Stimulated activated effector memory CD8-positive, alpha-beta T cell treated with anti-CD3 and anti-CD28 coated beads, Interleukin-12 subunit alpha, Interleukin-12 subunit beta, amount 100 ng/mL, for 72 hours (primary cell): Measurements from ENCODE around the gene MROH9.
"Not testable (repeated sequence)": the region's sequence is repeated elsewhere in the genome, so short reads cannot be mapped to it uniquely, and the experiment has no call there.

ENCODE experiments used
- ATAC-seq: fragments of 150-1000 bp; cut with Tn5 transposase; 2 replicates; pipeline ENCODE4 v1.10.0; 2021
- DNase-seq, 2 donors: peaks; one replicate each; pipeline ENCODE4 v3.0.0; 2021 to 2022; ENCODE audit warnings: low spot score in 2 of 2
- H3K27ac Mint-ChIP-seq: one replicate; pipeline ENCODE4 v1.8.0; 2022; ENCODE audit warnings: mild to moderate bottlenecking, mixed read lengths
- H3K36me3 Mint-ChIP-seq: one replicate; pipeline ENCODE4 v1.8.0; 2022; ENCODE audit warnings: mild to moderate bottlenecking, mixed read lengths
- H3K4me1 Mint-ChIP-seq: one replicate; pipeline ENCODE4 v1.8.0; 2022; ENCODE audit warnings: mixed read lengths
- H3K4me3 Mint-ChIP-seq: one replicate; pipeline ENCODE4 v1.8.0; 2022; ENCODE audit warnings: mild to moderate bottlenecking, mixed read lengths
- H3K9me3 Mint-ChIP-seq: one replicate; pipeline ENCODE4 v1.8.0; 2022; ENCODE audit warnings: mixed read lengths

The MROH9 gene

DNA sequence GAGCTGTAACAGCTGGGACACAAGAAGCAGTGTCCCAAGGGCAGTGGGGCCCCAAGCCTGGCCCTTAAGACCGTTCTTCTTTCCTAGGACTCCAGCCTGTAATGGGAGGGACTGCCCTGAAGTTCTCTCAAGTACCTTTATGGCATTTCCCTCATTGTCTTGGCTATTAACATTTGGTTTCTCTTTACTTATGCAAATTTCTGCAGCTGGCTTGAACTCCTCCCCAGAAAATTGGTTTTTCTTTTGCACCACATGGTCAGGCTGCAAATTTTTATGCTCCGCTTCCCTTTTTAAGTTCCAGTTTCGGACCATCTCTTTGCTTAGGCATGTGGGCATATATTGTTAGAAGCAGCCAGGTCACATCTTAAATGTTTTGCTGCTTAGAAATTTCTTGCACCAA, 3.1 kb upstream of the MROH9 start:
- Mint-ChIP-seq H3K4me3 (no peak overlapping the region), H3K4me1 (no peaks in the 10 kb centered on the region), H3K27ac (no peak overlapping the region), H3K9me3 (no peaks in the 10 kb centered on the region), H3K36me3 (no peaks in the 10 kb centered on the region)
- DNase-seq (no peak), ATAC-seq (no peak)

GRCh38 chr1:170938281-170938680, 2.9 kb downstream of the MROH9 start:
- H3K27ac Mint-ChIP-seq = no peak overlapping the region
- no peaks in the 10 kb centered on the region for H3K9me3 Mint-ChIP-seq
- no peaks in the 10 kb centered on the region for H3K4me1 Mint-ChIP-seq

DNA sequence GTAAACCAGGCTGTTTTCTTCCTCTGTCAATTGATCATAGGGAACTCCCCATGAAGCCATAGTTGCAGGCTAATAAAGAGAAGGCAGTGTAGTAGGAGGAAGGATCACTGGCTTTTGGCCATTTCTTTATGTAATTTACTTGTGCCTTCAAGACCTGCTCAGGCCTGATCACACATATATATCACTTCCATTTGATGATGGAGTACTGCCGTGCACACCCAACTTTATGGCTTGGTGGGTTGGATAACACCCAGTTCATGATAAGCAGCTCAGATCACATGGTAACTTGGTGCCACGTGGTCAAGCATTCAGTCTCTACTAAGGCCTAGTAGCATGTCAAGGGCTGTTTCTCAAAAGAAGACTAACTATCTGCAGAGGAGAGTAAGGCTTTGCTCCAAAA, 4.1 kb downstream of the MROH9 start:
- ATAC-seq (no peak), DNase-seq (no peak)
- Mint-ChIP-seq H3K4me3 (no peak overlapping the region), H3K4me1 (no peaks in the 10 kb centered on the region), H3K27ac (no peak overlapping the region), H3K9me3 (no peaks in the 10 kb centered on the region), H3K36me3 (no peaks in the 10 kb centered on the region)

More at GRCh38 chr1:170938281-170938680, 2.9 kb downstream of the MROH9 start:
- ATAC-seq (no peak), DNase-seq (no peak)
- Mint-ChIP-seq H3K36me3 (no peaks in the 10 kb centered on the region), H3K4me3 (no peak overlapping the region)

GRCh38 chr1:170951744-170952143, 16.4 kb downstream of the MROH9 start:
- H3K27ac Mint-ChIP-seq, H3K36me3 Mint-ChIP-seq, H3K4me1 Mint-ChIP-seq, H3K4me3 Mint-ChIP-seq, ATAC-seq, DNase-seq, H3K9me3 Mint-ChIP-seq: not testable (repeated sequence)

GRCh38 chr1:170959385-170959784, 24.1 kb downstream of the MROH9 start:
- no peak overlapping the region for H3K4me3 Mint-ChIP-seq
- ATAC-seq = no peak
- no peaks in the 10 kb centered on the region for H3K36me3 Mint-ChIP-seq
- no peak for DNase-seq
- no peaks in the 10 kb centered on the region for H3K4me1 Mint-ChIP-seq
- H3K9me3 Mint-ChIP-seq = no peaks in the 10 kb centered on the region
- H3K27ac Mint-ChIP-seq = no peak overlapping the region

DNA sequence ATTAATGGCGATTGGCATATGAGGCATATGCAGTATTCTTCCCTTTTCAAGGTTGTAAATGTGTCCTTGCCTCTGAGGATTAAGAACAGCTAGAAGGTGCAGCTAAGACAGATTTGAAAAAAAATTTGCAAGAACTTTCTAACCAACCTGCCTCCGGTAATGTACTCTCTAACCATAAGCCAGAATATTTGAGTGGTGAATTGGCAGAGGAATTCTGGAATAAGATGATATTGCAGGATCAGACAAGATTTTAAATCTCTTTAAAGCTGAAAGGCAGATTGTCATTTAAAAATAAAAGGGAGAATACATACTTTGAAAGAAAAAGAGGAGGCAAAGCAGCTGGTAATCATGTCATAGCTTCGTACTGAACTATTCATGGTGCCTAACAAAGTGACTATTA, 29.2 kb downstream of the MROH9 start:
- Mint-ChIP-seq H3K27ac (no peak overlapping the region), H3K36me3 (no peaks in the 10 kb centered on the region), H3K4me1 (no peaks in the 10 kb centered on the region), H3K9me3 (no peaks in the 10 kb centered on the region), H3K4me3 (no peak overlapping the region)
- DNase-seq = no peak
- no peak for ATAC-seq

DNA sequence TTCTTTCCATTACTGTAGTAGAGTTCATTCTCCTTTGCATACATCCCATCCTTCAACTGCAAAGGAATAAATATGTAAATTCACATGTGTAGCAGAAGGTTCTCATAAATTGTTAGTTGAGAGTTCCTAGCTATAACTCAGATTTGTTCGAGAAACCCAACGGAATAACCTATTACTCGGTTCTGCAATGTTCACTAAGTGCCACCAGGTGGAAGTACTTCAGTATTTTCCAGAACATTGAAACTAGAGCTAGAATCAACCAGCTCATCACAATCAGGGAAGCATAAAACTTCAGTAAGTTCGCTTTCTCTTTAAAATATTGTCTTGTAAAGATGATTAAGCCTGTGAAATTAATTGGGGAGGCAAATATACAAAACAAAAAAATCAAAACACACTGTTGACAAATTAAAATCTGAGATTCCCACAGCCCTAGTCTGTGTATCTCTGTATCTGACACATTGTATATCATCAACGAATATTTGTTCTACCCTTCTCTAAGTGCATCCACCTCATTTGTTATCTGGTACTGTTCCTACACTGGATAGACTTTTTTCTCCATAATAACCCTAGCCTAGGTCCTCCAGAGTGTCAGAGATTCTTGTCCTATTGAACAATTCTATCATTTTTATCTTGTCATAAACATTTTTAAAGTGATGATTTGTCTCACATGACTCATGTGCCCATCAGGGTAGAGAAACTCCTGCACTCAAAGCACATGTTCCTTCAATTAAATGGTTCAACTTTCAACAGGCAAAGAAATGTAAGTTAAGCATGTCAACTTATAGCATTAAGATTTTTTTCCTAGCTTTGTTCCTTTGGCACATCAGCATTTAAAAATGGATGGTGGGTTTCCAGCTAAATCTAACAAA, 31.9 kb downstream of the MROH9 start:
- no peaks in the 10 kb centered on the region for H3K4me1 Mint-ChIP-seq
- no peak overlapping the region for H3K4me3 Mint-ChIP-seq
- no peaks in the 10 kb centered on the region for H3K36me3 Mint-ChIP-seq
- no peak for ATAC-seq
- H3K27ac Mint-ChIP-seq = no peak overlapping the region
- no peaks in the 10 kb centered on the region for H3K9me3 Mint-ChIP-seq
- DNase-seq = no peak

- H3K4me1 Mint-ChIP-seq = no peaks in the 10 kb centered on the region
- no peak overlapping the region for H3K4me3 Mint-ChIP-seq
- H3K9me3 Mint-ChIP-seq = no peaks in the 10 kb centered on the region
- DNase-seq = no peak
- no peak overlapping the region for H3K27ac Mint-ChIP-seq
- ATAC-seq = no peak
- H3K36me3 Mint-ChIP-seq = no peaks in the 10 kb centered on the region
Observed at GRCh38 chr1:170970256-170970655, 34.9 kb downstream of the MROH9 start.

GRCh38 chr1:170978371-170978910, 43.1 kb downstream of the MROH9 start:
- H3K27ac Mint-ChIP-seq = no peak overlapping the region
- H3K9me3 Mint-ChIP-seq = peaks cover 5% of the 10 kb centered on the region
- no peaks in the 10 kb centered on the region for H3K36me3 Mint-ChIP-seq
- DNase-seq (no peak), ATAC-seq (no peak)
- H3K4me1 Mint-ChIP-seq = no peaks in the 10 kb centered on the region
- H3K4me3 Mint-ChIP-seq = no peak overlapping the region

GRCh38 chr1:170985406-170985805, 50.1 kb downstream of the MROH9 start:
- no peak for DNase-seq
- no peak for ATAC-seq
- H3K27ac Mint-ChIP-seq = no peak overlapping the region
- H3K36me3 Mint-ChIP-seq = no peaks in the 10 kb centered on the region
- H3K4me3 Mint-ChIP-seq = no peak overlapping the region
- no peaks in the 10 kb centered on the region for H3K4me1 Mint-ChIP-seq
- no peaks in the 10 kb centered on the region for H3K9me3 Mint-ChIP-seq

DNA sequence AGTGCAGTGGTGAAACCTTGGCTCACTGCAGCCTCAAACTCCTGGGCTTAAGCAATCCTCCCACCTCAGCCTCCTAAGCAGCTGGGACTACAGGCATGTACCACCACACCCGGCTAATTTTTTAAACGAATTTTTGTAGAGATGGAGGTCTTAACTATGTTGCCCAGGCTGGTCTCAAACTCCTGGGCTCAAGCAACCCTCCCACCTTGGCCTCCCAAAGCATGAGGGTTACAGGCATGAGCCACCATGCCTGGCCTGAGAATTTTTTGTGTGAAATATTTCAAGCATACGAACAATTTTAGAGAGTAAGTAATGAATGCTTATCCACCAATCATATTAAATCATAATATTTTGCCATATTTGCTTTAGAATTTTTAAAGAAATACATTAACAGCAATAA, 51.6 kb downstream of the MROH9 start:
- H3K36me3 Mint-ChIP-seq = no peaks in the 10 kb centered on the region
- H3K4me3 Mint-ChIP-seq = no peak overlapping the region
- H3K4me1 Mint-ChIP-seq = no peaks in the 10 kb centered on the region
- DNase-seq (no peak), ATAC-seq (no peak)
- no peak overlapping the region for H3K27ac Mint-ChIP-seq
- H3K9me3 Mint-ChIP-seq = no peaks in the 10 kb centered on the region

GRCh38 chr1:170987424-170987823, 52.1 kb downstream of the MROH9 start:
- H3K27ac Mint-ChIP-seq = no peak overlapping the region

GRCh38 chr1:170993151-170993550, 57.8 kb downstream of the MROH9 start:
- Mint-ChIP-seq H3K4me1 (no peaks in the 10 kb centered on the region), H3K27ac (no peak overlapping the region), H3K36me3 (no peaks in the 10 kb centered on the region), H3K4me3 (no peak overlapping the region), H3K9me3 (no peaks in the 10 kb centered on the region)
- DNase-seq (no peak), ATAC-seq (no peak)

More at GRCh38 chr1:170987424-170987823, 52.1 kb downstream of the MROH9 start:
- no peaks in the 10 kb centered on the region for H3K36me3 Mint-ChIP-seq
- no peaks in the 10 kb centered on the region for H3K9me3 Mint-ChIP-seq
- DNase-seq (no peak), ATAC-seq (no peak)
- H3K4me3 Mint-ChIP-seq = no peak overlapping the region
- H3K4me1 Mint-ChIP-seq = no peaks in the 10 kb centered on the region

GRCh38 chr1:170993717-170994116, 58.4 kb downstream of the MROH9 start:
- ATAC-seq = no peak
- Mint-ChIP-seq H3K27ac (no peak overlapping the region), H3K4me1 (no peaks in the 10 kb centered on the region), H3K4me3 (no peak overlapping the region), H3K36me3 (no peaks in the 10 kb centered on the region), H3K9me3 (no peaks in the 10 kb centered on the region)
- DNase-seq = no peak

GRCh38 chr1:171014880-171015279, 79.5 kb downstream of the MROH9 start:
- DNase-seq (no peak), ATAC-seq (no peak)
- no peaks in the 10 kb centered on the region for H3K4me1 Mint-ChIP-seq
- no peaks in the 10 kb centered on the region for H3K36me3 Mint-ChIP-seq
- no peak overlapping the region for H3K27ac Mint-ChIP-seq
- peaks cover 3% of the 10 kb centered on the region for H3K9me3 Mint-ChIP-seq
- H3K4me3 Mint-ChIP-seq = no peak overlapping the region

GRCh38 chr1:171017426-171017825, 82.1 kb downstream of the MROH9 start:
- H3K36me3 Mint-ChIP-seq = no peaks in the 10 kb centered on the region
- DNase-seq (no peak), ATAC-seq (no peak)
- H3K9me3 Mint-ChIP-seq = peaks cover 5% of the 10 kb centered on the region
- no peak overlapping the region for H3K4me3 Mint-ChIP-seq
- H3K27ac Mint-ChIP-seq = no peak overlapping the region
- no peaks in the 10 kb centered on the region for H3K4me1 Mint-ChIP-seq
